K562 (cell line): ENCODE measurements around the gene VPS9D1. TPM values are rescaled to one million over a fixed set of nuclear protein-coding genes. Genes with fewer than 3 reads are reported as not detected.

ENCODE experiments used
- ZBTB17 ChIP-seq: fragments of 450-650 bp; formaldehyde crosslinking; IDR thresholded peaks from 2 replicates; pipeline ENCODE4 v1.4.0; 2020; ENCODE audit warnings: mild to moderate bottlenecking
- ZBTB40 ChIP-seq, 2 experiments: fragments of 450-650 bp in 1 of 2; sonication (generic) in 1 of 2; formaldehyde crosslinking in 1 of 2; IDR thresholded peaks; 2 replicates each; pipeline versions ENCODE4 v1.7.1 to v1.9.0; 2016 to 2022; ENCODE audit warnings: inconsistent platforms in 1 of 2, mild to moderate bottlenecking in 1 of 2, missing genetic modification reagents in 1 of 2
- ZNF518B ChIP-seq: fragments of 250-450 bp; sonication (Bioruptor Pico); IDR thresholded peaks from 2 replicates; pipeline ENCODE4 v1.5.0; 2021; ENCODE audit warnings: mild to moderate bottlenecking, moderate library complexity
- polyA plus RNA-seq, 8 experiments: library from polyadenylated mRNA; depleted of rRNA in 4 of 8; stranded (reverse) in 5 of 8; unstranded in 3 of 8; fragments of >200 nt; fragmentation: Nextera tagmentation in 2 of 8; fragmentation: Illumina TruSeq in 1 of 8; extraction: Ambion mirVana in 2 of 8; extraction: Trizol in 1 of 8; gene quantifications; 2 replicates each; pipeline versions ENCODE4 v1.2.1 to v1.2.3, GENCODE V29; 2011 to 2014; ENCODE audit warnings: inconsistent platforms in 1 of 8, missing spikeins in 1 of 8
- total RNA-seq, 7 experiments: library from RNA; depleted of rRNA in 6 of 7; stranded (reverse); fragments of >200 nt in 6 of 7; fragmentation: Illumina TruSeq in 2 of 7; extraction: Trizol in 2 of 7; gene quantifications; 2 replicates each; pipeline versions ENCODE4 v1.2.1 to v1.2.3, GENCODE V29; 2011 to 2021; ENCODE audit warnings: low replicate concordance in 1 of 7

VPS9D1 gene
- total and polyA plus RNA-seq, 9 of the 15 experiments (the other 6 are each of a cell fraction or from before 2014, with no cell fraction given) = 0.33 to 3.1 (median 1.1) TPM

GRCh38 chr16:89686520-89687091 is 34.1 kb downstream of the VPS9D1 start, which contains the start of gene CDK10 (continued):
- TF ChIP-seq ZBTB17 (CRISPR knock-in tag) (peak; percentile 15; the same call in 1 of the 2 replicates), ZNF518B (CRISPR knock-in tag) (no peak), ZBTB40 (IDR thresholded peaks at IDR 0.05) (peak; percentile 66), ZBTB40 (CRISPR knock-in tag; IDR thresholded peaks at IDR 0.05) (no peak)
